GM19467 (cell line): ENCODE measurements around the gene COA4.
"Not testable (repeated sequence)": the region's sequence is repeated elsewhere in the genome, so short reads cannot be mapped to it uniquely, and the experiment has no call there.

Experiments used
- ATAC-seq: cut with Tn5 transposase; IDR thresholded peaks from one replicate; pipeline ENCODE4 v1.9.1; 2021; ENCODE audit warnings: mild to moderate bottlenecking, moderate library complexity; ENCODE audit not compliant: unreplicated experiment

Gene COA4

GRCh38 chr11:73876424-73877310, at the start of gene COA4, which contains the start of gene PAAF1:
COA4 (minus strand) TSS chr11:73876846; CDS start chr11:73873378, 3,468 bp downstream.
PAAF1 (plus strand) TSS chr11:73876999; CDS start chr11:73877022, 23 bp downstream.
- peak; percentile 97 for ATAC-seq

GRCh38 chr11:73921180-73921579, 44.5 kb upstream of the COA4 start:
- no peak for ATAC-seq

GRCh38 chr11:73916435-73916834, 39.8 kb upstream of the COA4 start:
- no peak for ATAC-seq

GRCh38 chr11:73914284-73914683, 37.6 kb upstream of the COA4 start:
- no peak for ATAC-seq

- no peak for ATAC-seq
Measured at GRCh38 chr11:73913472-73913871, 36.8 kb upstream of the COA4 start.

GRCh38 chr11:73912026-73912425, 35.4 kb upstream of the COA4 start:
- ATAC-seq, result no peak

GRCh38 chr11:73907191-73907590, 30.5 kb upstream of the COA4 start:
- ATAC-seq, result no peak

- ATAC-seq, result no peak
Measured at GRCh38 chr11:73902303-73902702, 25.7 kb upstream of the COA4 start.

- ATAC-seq, result no peak
Measured at GRCh38 chr11:73894725-73895335, 18.2 kb upstream of the COA4 start.

GRCh38 chr11:73893041-73893440, 16.4 kb upstream of the COA4 start:
- no peak for ATAC-seq

GRCh38 chr11:73889536-73889935, 12.9 kb upstream of the COA4 start:
- ATAC-seq, result no peak

- ATAC-seq, result no peak
Measured at GRCh38 chr11:73889019-73889418, 12.4 kb upstream of the COA4 start.

GRCh38 chr11:73888244-73888643, 11.6 kb upstream of the COA4 start:
- no peak for ATAC-seq

- ATAC-seq, result no peak
Measured at GRCh38 chr11:73883856-73884255, 7.2 kb upstream of the COA4 start.

- not testable (repeated sequence) for ATAC-seq
Measured at GRCh38 chr11:73880449-73880848, 3.8 kb upstream of the COA4 start.

GRCh38 chr11:73878771-73879170, 2.1 kb upstream of the COA4 start:
- ATAC-seq, result no peak

- no peak for ATAC-seq
Measured at GRCh38 chr11:73875840-73876239, 806 bp downstream of the COA4 start.

- ATAC-seq, result no peak
Measured at GRCh38 chr11:73875380-73875779, 1.3 kb downstream of the COA4 start.

GRCh38 chr11:73872749-73873357, 3.8 kb downstream of the COA4 start:
- no peak for ATAC-seq

GRCh38 chr11:73870261-73870660, 6.4 kb downstream of the COA4 start:
- no peak for ATAC-seq

GRCh38 chr11:73869332-73869949, 7.2 kb downstream of the COA4 start:
- no peak for ATAC-seq
